Calu3 (cell line): ENCODE data around the gene EPOP. TPM values are rescaled to one million over a fixed set of nuclear protein-coding genes. Genes with fewer than 3 reads are reported as not detected.

ENCODE experiments used
- BruUV-seq: library from RNA; stranded (reverse); fragments of 400-500 nt; replicated peaks from 2 replicates; lab custom pipeline; 2021; lab: Mats Ljungman, UMichigan
- CTCF ChIA-PET: fragments of 300-600 bp; sonication (Branson Sonifier 250); formaldehyde crosslinking; loops from one replicate; lab custom pipeline; 2022; ENCODE audit warnings: antibody characterized with exemption; lab: Charles Lee
- DNase-seq: peaks from one replicate; pipeline ENCODE4 v3.0.0; 2022
- H3K27ac Mint-ChIP-seq: one replicate; pipeline ENCODE4 v1.8.0; 2022; ENCODE audit warnings: mixed read lengths; ENCODE audit not compliant: unreplicated experiment
- H3K27me3 Mint-ChIP-seq: one replicate; pipeline ENCODE4 v1.8.0; 2022; ENCODE audit warnings: mixed read lengths; ENCODE audit not compliant: unreplicated experiment
- H3K36me3 Mint-ChIP-seq: one replicate; pipeline ENCODE4 v1.8.0; 2022; ENCODE audit warnings: mild to moderate bottlenecking, moderate library complexity, mixed read lengths; ENCODE audit not compliant: insufficient read depth, unreplicated experiment
- H3K4me1 Mint-ChIP-seq: one replicate; pipeline ENCODE4 v1.8.0; 2022; ENCODE audit warnings: mild to moderate bottlenecking, low read depth, mixed read lengths; ENCODE audit not compliant: unreplicated experiment
- H3K4me3 Mint-ChIP-seq: one replicate; pipeline ENCODE4 v1.8.0; 2022; ENCODE audit warnings: mild to moderate bottlenecking, low read depth, moderate library complexity, mixed read lengths; ENCODE audit not compliant: unreplicated experiment
- H3K9me3 Mint-ChIP-seq: one replicate; pipeline ENCODE4 v1.8.0; 2022; ENCODE audit warnings: low read depth, mixed read lengths; ENCODE audit not compliant: unreplicated experiment
- CTCF ChIP-seq: fragments of 200-600 bp; IDR thresholded peaks from one replicate; pipeline ENCODE4 v1.8.0; 2022; ENCODE audit warnings: antibody characterized with exemption; ENCODE audit not compliant: unreplicated experiment
- intact Hi-C: fragments of 100-400 bp; cut with micrococcal nuclease; formaldehyde crosslinking; loops from one replicate; pipeline ENCODE4 v1.10.0; 2022; ENCODE audit not compliant: unreplicated experiment
- total RNA-seq: library from RNA; stranded (reverse); gene quantifications from 2 replicates; pipeline ENCODE4 v1.2.3, GENCODE V29; 2022

Gene EPOP
- total RNA-seq, 1 experiment from 2014 or later = 15.3 TPM

- Mint-ChIP-seq H3K9me3 (no peaks in the 10 kb centered on the region), H3K4me3 (peak overlapping the region; percentile 85), H3K27ac (peak overlapping the region; percentile 90), H3K4me1 (peaks cover 44% of the 10 kb centered on the region), H3K36me3 (peaks cover 76% of the 10 kb centered on the region), H3K27me3 (peaks cover 18% of the 10 kb centered on the region)
- intact Hi-C loops = loop anchor here (1.0 to 2.0 kb wide), 3 partner anchors 26 to 47 kb away; partner anchors contain the start of gene CISD3
- no peak for TF ChIP-seq CTCF
- CTCF ChIA-PET = interaction anchor here (0.5 to 6.2 kb wide), 9 partner anchors 13 to 620 kb away, joined by 3 to 38 read pairs (median 5); partner anchors contain the start of gene CISD3
- no TSS peak for BruUV-seq
- DNase-seq = peak; percentile 100
Measured at GRCh38 chr17:38703742-38704605, 29.2 kb upstream of the EPOP start.

- no peak for TF ChIP-seq CTCF
- CTCF ChIA-PET = interaction anchor here (0.6 to 6.2 kb wide), 3 partner anchors 32 to 621 kb away, joined by 3 to 38 read pairs (median 5); no protein-coding TSS in a partner anchor
- Mint-ChIP-seq H3K27ac (peak overlapping the region; percentile 90), H3K9me3 (no peaks in the 10 kb centered on the region), H3K4me3 (peak overlapping the region; percentile 85), H3K4me1 (peaks cover 45% of the 10 kb centered on the region), H3K36me3 (peaks cover 71% of the 10 kb centered on the region), H3K27me3 (peaks cover 25% of the 10 kb centered on the region)
- TSS peak; percentile 23 for BruUV-seq
- intact Hi-C loops = loop anchor here (2.0 kb wide), 2 partner anchors 26 to 48 kb away; no protein-coding TSS in a partner anchor
- DNase-seq = peak; percentile 56
Measured at GRCh38 chr17:38702916-38703741, 28.4 kb upstream of the EPOP start.

GRCh38 chr17:38702166-38702915 is 27.6 kb upstream of the EPOP start:
- intact Hi-C loops = loop anchor here (2.0 kb wide), 2 partner anchors 26 to 48 kb away; no protein-coding TSS in a partner anchor
- peak overlapping the region; percentile 85 for H3K4me3 Mint-ChIP-seq
- peaks cover 33% of the 10 kb centered on the region for H3K27me3 Mint-ChIP-seq
- H3K36me3 Mint-ChIP-seq = peaks cover 63% of the 10 kb centered on the region
- peaks cover 37% of the 10 kb centered on the region for H3K4me1 Mint-ChIP-seq
- TSS peak; percentile 83 for BruUV-seq
- CTCF ChIA-PET = interaction anchor here (0.7 to 6.2 kb wide), 3 partner anchors 32 to 462 kb away, joined by 3 to 38 read pairs (median 3); no protein-coding TSS in a partner anchor
- H3K27ac Mint-ChIP-seq = peak overlapping the region; percentile 90
- H3K9me3 Mint-ChIP-seq = no peaks in the 10 kb centered on the region
- DNase-seq = peak; percentile 99
- no peak for TF ChIP-seq CTCF
